Mucosa of rectum (tissue), 2 donors: Measurements from ENCODE around the gene KLRF1.

ENCODE experiments used
- H3K27ac ChIP-seq, 2 donors: one replicate each; pipeline ENCODE4 v1.7.0; 2013; ENCODE audit warnings: inconsistent platforms in 2 of 2, low read depth in 2 of 2, low read length in 2 of 2
- H3K27me3 ChIP-seq, 2 donors: one replicate each; pipeline ENCODE4 v1.7.0; 2013; ENCODE audit warnings: low read length in 2 of 2; ENCODE audit not compliant: control insufficient read depth in 2 of 2, insufficient read depth in 2 of 2
- H3K36me3 ChIP-seq, 2 donors: one replicate each; pipeline ENCODE4 v1.7.0; 2013; ENCODE audit warnings: low read length in 2 of 2; ENCODE audit not compliant: control insufficient read depth in 2 of 2, insufficient read depth in 2 of 2
- H3K4me1 ChIP-seq, 2 donors: one replicate each; pipeline ENCODE4 v1.7.0; 2013; ENCODE audit warnings: low read length in 2 of 2, mild to moderate bottlenecking in 1 of 2; ENCODE audit not compliant: control insufficient read depth in 2 of 2, insufficient read depth in 2 of 2
- H3K4me3 ChIP-seq, 2 donors: one replicate each; pipeline ENCODE4 v1.7.0; 2013; ENCODE audit warnings: low read length in 2 of 2
- H3K9ac ChIP-seq, 2 donors: one replicate each; pipeline ENCODE4 v1.7.0; 2013; ENCODE audit warnings: low read length in 2 of 2, low read depth in 1 of 2, mild to moderate bottlenecking in 1 of 2
- H3K9me3 ChIP-seq, 2 donors: one replicate each; pipeline ENCODE4 v1.7.0; 2013; ENCODE audit warnings: low read length in 2 of 2; ENCODE audit not compliant: control insufficient read depth in 2 of 2
- donor health status: healthy.
- donor health status: Normal muscosa, but diverticular disease.

KLRF1 gene

GRCh38 chr12:9848899-9849298 is 21.6 kb downstream of the KLRF1 start:
- no peaks in the 10 kb centered on the region for H3K27me3 ChIP-seq
- peaks cover 0 to 7% of the 10 kb centered on the region in 2 donors for H3K36me3 ChIP-seq
- H3K27ac ChIP-seq, result no peak overlapping the region
- H3K9me3 ChIP-seq, result no peaks in the 10 kb centered on the region
- no peak overlapping the region for H3K9ac ChIP-seq
- H3K4me1 ChIP-seq, result no peaks in the 10 kb centered on the region
- no peak overlapping the region for H3K4me3 ChIP-seq

- no peak overlapping the region for H3K9ac ChIP-seq
These were observed 23.8 kb downstream of the KLRF1 start for GRCh38 chr12:9851050-9851449.

GRCh38 chr12:9851927-9852326 is 24.6 kb downstream of the KLRF1 start:
- H3K9ac ChIP-seq, result no peak overlapping the region
- H3K4me1 ChIP-seq, result no peaks in the 10 kb centered on the region
- H3K27ac ChIP-seq, result no peak overlapping the region
- no peak overlapping the region for H3K4me3 ChIP-seq
- H3K36me3 ChIP-seq, result peaks cover 0 to 9% of the 10 kb centered on the region in 2 donors
- no peaks in the 10 kb centered on the region for H3K9me3 ChIP-seq
- no peaks in the 10 kb centered on the region for H3K27me3 ChIP-seq

More at GRCh38 chr12:9851050-9851449, 23.8 kb downstream of the KLRF1 start:
- Histone ChIP-seq H3K4me1 (no peaks in the 10 kb centered on the region), H3K27me3 (no peaks in the 10 kb centered on the region), H3K9me3 (no peaks in the 10 kb centered on the region), H3K27ac (no peak overlapping the region), H3K4me3 (no peak overlapping the region), H3K36me3 (peaks cover 0 to 9% of the 10 kb centered on the region in 2 donors)

GRCh38 chr12:9856151-9856550 is 28.9 kb downstream of the KLRF1 start:
- Histone ChIP-seq H3K9me3 (no peaks in the 10 kb centered on the region), H3K4me1 (no peaks in the 10 kb centered on the region), H3K27me3 (no peaks in the 10 kb centered on the region), H3K4me3 (no peak overlapping the region), H3K9ac (no peak overlapping the region), H3K27ac (no peak overlapping the region), H3K36me3 (peaks cover 0 to 9% of the 10 kb centered on the region in 2 donors)

GRCh38 chr12:9856894-9857293 is 29.6 kb downstream of the KLRF1 start:
- H3K9ac ChIP-seq, result no peak overlapping the region
- H3K36me3 ChIP-seq, result peaks cover 0 to 9% of the 10 kb centered on the region in 2 donors
- no peaks in the 10 kb centered on the region for H3K9me3 ChIP-seq
- no peak overlapping the region for H3K27ac ChIP-seq
- no peaks in the 10 kb centered on the region for H3K4me1 ChIP-seq
- no peaks in the 10 kb centered on the region for H3K27me3 ChIP-seq
- H3K4me3 ChIP-seq, result no peak overlapping the region

- Histone ChIP-seq H3K36me3 (peaks cover 0 to 6% of the 10 kb centered on the region in 2 donors), H3K9ac (no peak overlapping the region), H3K27me3 (no peaks in the 10 kb centered on the region), H3K9me3 (no peaks in the 10 kb centered on the region), H3K27ac (no peak overlapping the region), H3K4me3 (no peak overlapping the region), H3K4me1 (no peaks in the 10 kb centered on the region)
These were observed 30.9 kb downstream of the KLRF1 start for GRCh38 chr12:9858135-9858534.

- Histone ChIP-seq H3K9me3 (no peaks in the 10 kb centered on the region), H3K9ac (peak overlapping the region in 1 of 2 donors; percentile 49), H3K4me1 (peaks cover 0 to 5% of the 10 kb centered on the region in 2 donors), H3K27me3 (no peaks in the 10 kb centered on the region), H3K36me3 (no peaks in the 10 kb centered on the region), H3K27ac (peak overlapping the region in 1 of 2 donors; percentile 14), H3K4me3 (peak overlapping the region; percentile 11 to 87)
These were observed 37.8 kb downstream of the KLRF1 start for GRCh38 chr12:9864913-9865675.

- H3K4me3 ChIP-seq, result peak overlapping the region; percentile 56 to 87
- no peaks in the 10 kb centered on the region for H3K9me3 ChIP-seq
- peak overlapping the region; percentile 6 to 62 for H3K27ac ChIP-seq
- H3K27me3 ChIP-seq, result no peaks in the 10 kb centered on the region
- no peaks in the 10 kb centered on the region for H3K36me3 ChIP-seq
- peak overlapping the region; percentile 28 to 56 for H3K9ac ChIP-seq
- H3K4me1 ChIP-seq, result peaks cover 0 to 5% of the 10 kb centered on the region in 2 donors
These were observed 39.6 kb downstream of the KLRF1 start for GRCh38 chr12:9866860-9867269.

- peak overlapping the region in 1 of 2 donors; percentile 62 for H3K27ac ChIP-seq
- no peaks in the 10 kb centered on the region for H3K27me3 ChIP-seq
- H3K9me3 ChIP-seq, result no peaks in the 10 kb centered on the region
- peaks cover 0 to 5% of the 10 kb centered on the region in 2 donors for H3K4me1 ChIP-seq
- peak overlapping the region; percentile 56 to 87 for H3K4me3 ChIP-seq
- no peaks in the 10 kb centered on the region for H3K36me3 ChIP-seq
- H3K9ac ChIP-seq, result peak overlapping the region; percentile 48 to 56
These were observed 40.2 kb downstream of the KLRF1 start for GRCh38 chr12:9867531-9867930.

- H3K27ac ChIP-seq, result peak overlapping the region; percentile 86 to 88
- peaks cover 0 to 5% of the 10 kb centered on the region in 2 donors for H3K4me1 ChIP-seq
- peak overlapping the region; percentile 49 to 66 for H3K9ac ChIP-seq
- no peaks in the 10 kb centered on the region for H3K9me3 ChIP-seq
- H3K36me3 ChIP-seq, result no peaks in the 10 kb centered on the region
- no peaks in the 10 kb centered on the region for H3K27me3 ChIP-seq
- peak overlapping the region; percentile 62 to 87 for H3K4me3 ChIP-seq
These were observed 41.1 kb downstream of the KLRF1 start for GRCh38 chr12:9868311-9868801.
